HL-60 (cell line): ENCODE data around the gene WDPCP.

Experiments
- DNase-seq, 2 experiments: peaks; one replicate each; pipeline ENCODE4 v3.0.0-alpha.2; 2010 to 2020; ENCODE audit warnings: low read depth in 1 of 2, low spot score in 1 of 2
- H3K27ac ChIP-seq: fragments of 250-450 bp; sonication (Bioruptor Pico); replicated peaks from 2 replicates; pipeline ENCODE4 v1.5.1; 2020; ENCODE audit warnings: mild to moderate bottlenecking, moderate library complexity
- H3K27me3 ChIP-seq: fragments of 250-450 bp; sonication (Bioruptor Pico); 2 replicates; pipeline ENCODE4 v1.5.1; 2021; ENCODE audit warnings: mild to moderate bottlenecking, moderate library complexity; ENCODE audit not compliant: insufficient read depth, poor library complexity, severe bottlenecking
- H3K4me3 ChIP-seq: replicated peaks from 2 replicates; pipeline ENCODE4 v1.5.1; 2011; ENCODE audit warnings: mild to moderate bottlenecking, control low read depth, low read length; ENCODE audit not compliant: insufficient read depth
- CTCF ChIP-seq: IDR thresholded peaks from one replicate; pipeline ENCODE4 v1.5.1; 2011; ENCODE audit warnings: low read length, control low read depth, inconsistent platforms; ENCODE audit not compliant: insufficient read depth
- GABPA ChIP-seq: IDR thresholded peaks from 2 replicates; pipeline ENCODE4 v1.6.1; 2012; ENCODE audit warnings: low read depth
- POLR2AphosphoS5 ChIP-seq: IDR thresholded peaks from 2 replicates; pipeline ENCODE4 v1.6.1; 2012; ENCODE audit warnings: low read depth
- REST ChIP-seq: IDR thresholded peaks from 2 replicates; pipeline ENCODE4 v1.6.1; 2012; ENCODE audit warnings: low read depth; ENCODE audit not compliant: insufficient replicate concordance
- SPI1 ChIP-seq: IDR thresholded peaks from 2 replicates; pipeline ENCODE4 v1.6.1; 2012; ENCODE audit warnings: low read depth, mild to moderate bottlenecking, borderline replicate concordance

The WDPCP gene

GRCh38 chr2:63436488-63436887 lies 151.8 kb downstream of the WDPCP start:
- TF ChIP-seq POLR2AphosphoS5 (no peak), GABPA (no peak), CTCF (no peak), REST (no peak), SPI1 (no peak)
- Histone ChIP-seq H3K27me3 (no peaks in the 10 kb centered on the region), H3K27ac (no peak overlapping the region), H3K4me3 (no peak overlapping the region)
- DNase-seq, result no peak

DNA sequence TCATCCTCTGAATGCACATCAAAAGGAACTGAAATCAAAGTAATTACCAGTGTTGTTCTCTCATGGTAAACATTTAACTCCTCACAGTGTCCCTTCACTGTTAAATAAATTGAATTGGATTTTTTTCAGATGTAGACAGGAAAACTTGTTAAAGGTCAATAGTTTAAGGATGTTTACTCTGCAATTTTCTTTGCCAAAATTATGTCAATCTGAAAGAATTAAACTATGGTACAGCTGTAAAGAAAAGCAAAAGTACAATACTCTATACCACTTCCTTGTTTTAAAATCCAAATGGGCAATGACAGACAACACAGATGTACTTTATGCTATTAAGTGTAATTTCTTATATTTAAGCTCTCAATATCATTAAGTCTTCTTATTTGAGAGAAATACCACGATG lies 153.2 kb downstream of the WDPCP start:
- Histone ChIP-seq H3K4me3 (no peak overlapping the region), H3K27ac (no peak overlapping the region), H3K27me3 (no peaks in the 10 kb centered on the region)
- no peak for TF ChIP-seq REST
- TF ChIP-seq GABPA, result no peak
- TF ChIP-seq CTCF, result no peak
- no peak for TF ChIP-seq SPI1
- TF ChIP-seq POLR2AphosphoS5, result no peak
- DNase-seq, result no peak

DNA sequence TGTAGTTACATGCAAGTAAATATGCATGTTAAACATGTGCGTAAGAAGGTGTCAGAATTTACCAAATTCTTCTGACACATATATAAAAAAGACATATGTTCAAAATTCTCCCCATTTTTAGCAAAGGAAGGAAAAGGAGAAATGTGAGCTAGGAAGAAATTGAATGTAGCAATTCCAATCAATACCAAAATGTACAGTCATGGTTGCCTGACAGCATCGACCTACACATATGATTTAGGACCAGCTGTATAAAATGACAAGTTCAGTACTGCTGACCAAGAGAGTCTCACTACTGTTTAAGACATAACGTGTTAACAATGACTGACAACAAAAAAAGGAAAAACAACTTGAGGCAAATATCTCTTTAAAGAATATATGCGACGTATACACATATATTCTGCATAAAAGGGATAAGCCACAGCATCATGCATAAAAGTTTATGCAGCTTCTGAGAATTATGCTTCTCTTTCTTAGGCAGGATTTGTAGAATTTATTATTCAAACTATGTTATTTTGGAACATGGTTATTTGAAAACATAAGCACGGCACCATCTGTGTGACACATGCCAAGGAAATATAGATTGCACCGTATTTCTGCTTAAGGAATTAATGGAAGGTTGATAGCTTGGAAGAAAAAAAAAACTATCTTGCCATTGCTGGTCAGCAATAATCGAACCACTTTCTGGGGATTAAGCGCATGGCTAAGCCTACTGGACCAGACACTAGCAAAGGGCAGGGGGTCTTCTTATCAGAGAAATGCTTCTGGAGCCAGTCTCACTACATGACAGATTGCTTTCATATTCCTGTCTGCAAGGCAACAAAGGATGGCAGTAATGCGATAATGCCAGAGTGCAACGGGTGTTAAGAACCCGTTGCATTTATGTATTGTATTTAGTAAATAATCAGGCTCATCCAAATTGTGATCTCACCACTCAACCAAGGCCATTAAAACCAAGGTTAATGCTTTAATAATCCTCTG lies 154.0 kb downstream of the WDPCP start:
- Histone ChIP-seq H3K27ac (no peak overlapping the region), H3K4me3 (no peak overlapping the region), H3K27me3 (no peaks in the 10 kb centered on the region)
- TF ChIP-seq REST, result no peak
- no peak for TF ChIP-seq SPI1
- TF ChIP-seq POLR2AphosphoS5, result no peak
- no peak for DNase-seq
